Middle frontal gyrus (tissue), 1 donor: ENCODE measurements around the gene PCDHA7.
"Not testable (repeated sequence)": the region's sequence is repeated elsewhere in the genome, so short reads cannot be mapped to it uniquely, and the experiment has no call there.

Source experiments
- DNase-seq: peaks from one replicate; pipeline ENCODE4 v3.0.0-alpha.2; 2015; ENCODE audit warnings: low spot score; ENCODE audit errors: extremely low spot score

The PCDHA7 gene

GRCh38 chr5:140821375-140822280 lies 12.4 kb upstream of the PCDHA7 start, which contains the start of gene PCDHA5:
TSS of gene PCDHA5 (plus strand) at chr5:140821613.
- no peak for DNase-seq

GRCh38 chr5:140822281-140822629 lies 11.8 kb upstream of the PCDHA7 start:
- no peak for DNase-seq

GRCh38 chr5:140822969-140823368 lies 11.1 kb upstream of the PCDHA7 start:
- not testable (repeated sequence) for DNase-seq

- no peak for DNase-seq
These were observed 10.6 kb upstream of the PCDHA7 start for GRCh38 chr5:140823475-140823874.

GRCh38 chr5:140827704-140828361 lies 6.2 kb upstream of the PCDHA7 start, which contains the start of gene PCDHA6:
TSS of gene PCDHA6 (plus strand) at chr5:140827960. CDS start at chr5:140828092, 132 bp downstream.
- no peak for DNase-seq

- DNase-seq, result no peak
These were observed 5.7 kb upstream of the PCDHA7 start for GRCh38 chr5:140828362-140828737.

- not testable (repeated sequence) for DNase-seq
These were observed 4.3 kb upstream of the PCDHA7 start for GRCh38 chr5:140829511-140830501.

GRCh38 chr5:140834439-140835008 lies 455 bp downstream of the PCDHA7 start:
- not testable (repeated sequence) for DNase-seq

- no peak for DNase-seq
These were observed 1.8 kb downstream of the PCDHA7 start for GRCh38 chr5:140835622-140836510.

GRCh38 chr5:140840978-140841962 lies 7.2 kb downstream of the PCDHA7 start, which contains the start of gene PCDHA8:
TSS of gene PCDHA8 (plus strand) at chr5:140841187. CDS start at chr5:140841322, 135 bp downstream.
- DNase-seq, result no peak

GRCh38 chr5:140842798-140843733 lies 9.0 kb downstream of the PCDHA7 start:
- DNase-seq, result no peak

- DNase-seq, result not testable (repeated sequence)
These were observed 14.4 kb downstream of the PCDHA7 start, which contains the start of gene PCDHA9 for GRCh38 chr5:140848139-140849102. TSS of gene PCDHA9 (plus strand) at chr5:140848382. CDS start at chr5:140848496, 114 bp downstream.

- DNase-seq, result not testable (repeated sequence)
These were observed 16.0 kb downstream of the PCDHA7 start for GRCh38 chr5:140849831-140850634.

- no peak for DNase-seq
These were observed 22.0 kb downstream of the PCDHA7 start, which contains the start of gene PCDHA10 for GRCh38 chr5:140855772-140856674. TSS of gene PCDHA10 (plus strand) at chr5:140855897. CDS start at chr5:140856049, 152 bp downstream.
